Breast epithelium (tissue), 3 donors: ENCODE data around the gene PIP5KL1.

ENCODE experiments used
- CTCF ChIP-seq, 3 donors: fragments of 450-650 bp; IDR thresholded peaks; one replicate each; pipeline ENCODE4 v1.5.1; 2016 to 2017; ENCODE audit warnings: antibody characterized with exemption in 3 of 3, mild to moderate bottlenecking in 3 of 3, moderate library complexity in 3 of 3
- POLR2A ChIP-seq: fragments of 450-650 bp; IDR thresholded peaks from one replicate; pipeline ENCODE4 v1.6.1; 2016; ENCODE audit warnings: antibody characterized with exemption, mild to moderate bottlenecking, moderate library complexity

GRCh38 chr9:127925959-127926905 is 4.3 kb downstream of the PIP5KL1 start:
- TF ChIP-seq CTCF (IDR thresholded peaks at IDR 0.05) = no peak
- no peak for TF ChIP-seq POLR2A
